Fibroblast of mammary gland (primary cell): ENCODE data around the gene TCF25.
A peak's percentile ranks its signal among the peaks of the same experiment; 100 is the strongest.

Source experiments
- DNase-seq: peaks from one replicate; pipeline ENCODE4 v3.0.0-alpha.2; 2010; ENCODE audit warnings: low read depth
- H3K4me3 ChIP-seq: 2 replicates; pipeline ENCODE4 v1.5.1; 2011; ENCODE audit warnings: low read depth, mild to moderate bottlenecking, low read length, moderate library complexity; ENCODE audit not compliant: control insufficient read depth
- CTCF ChIP-seq: conservative IDR thresholded peaks from 2 replicates; pipeline ENCODE4 v1.5.1; 2011; ENCODE audit warnings: low read depth, low read length, inconsistent platforms; ENCODE audit not compliant: control insufficient read depth, insufficient read depth

Gene TCF25

GRCh38 chr16:89860747-89861304 lies 12.6 kb upstream of the TCF25 start:
- TF ChIP-seq CTCF: peak; percentile 73
- H3K4me3 ChIP-seq: no peak overlapping the region
- DNase-seq: peak; percentile 28

GRCh38 chr16:89861648-89862047 lies 11.7 kb upstream of the TCF25 start:
- H3K4me3 ChIP-seq: no peak overlapping the region
- no peak for TF ChIP-seq CTCF
- DNase-seq: no peak

- H3K4me3 ChIP-seq: no peak overlapping the region
- no peak for DNase-seq
- no peak for TF ChIP-seq CTCF
Measured at GRCh38 chr16:89862732-89863131, 10.7 kb upstream of the TCF25 start.

- no peak overlapping the region for H3K4me3 ChIP-seq
- peak; percentile 25 for DNase-seq
Measured at GRCh38 chr16:89863741-89864526, 9.5 kb upstream of the TCF25 start.

GRCh38 chr16:89864527-89864820 lies 8.9 kb upstream of the TCF25 start:
- H3K4me3 ChIP-seq: no peak overlapping the region
- DNase-seq: no peak
- TF ChIP-seq CTCF: no peak

More at GRCh38 chr16:89863741-89864526, 9.5 kb upstream of the TCF25 start:
- TF ChIP-seq CTCF: no peak

GRCh38 chr16:89867918-89868317 lies 5.5 kb upstream of the TCF25 start:
- H3K4me3 ChIP-seq: no peak overlapping the region
- no peak for DNase-seq
- TF ChIP-seq CTCF: no peak
